ENCODE data around the gene DAND5. TPM values are rescaled to one million over a fixed set of nuclear protein-coding genes. Genes with fewer than 3 reads are reported as not detected.

Gene DAND5
- total RNA-seq, 2 experiments from 2014 or later = not detected

DNA sequence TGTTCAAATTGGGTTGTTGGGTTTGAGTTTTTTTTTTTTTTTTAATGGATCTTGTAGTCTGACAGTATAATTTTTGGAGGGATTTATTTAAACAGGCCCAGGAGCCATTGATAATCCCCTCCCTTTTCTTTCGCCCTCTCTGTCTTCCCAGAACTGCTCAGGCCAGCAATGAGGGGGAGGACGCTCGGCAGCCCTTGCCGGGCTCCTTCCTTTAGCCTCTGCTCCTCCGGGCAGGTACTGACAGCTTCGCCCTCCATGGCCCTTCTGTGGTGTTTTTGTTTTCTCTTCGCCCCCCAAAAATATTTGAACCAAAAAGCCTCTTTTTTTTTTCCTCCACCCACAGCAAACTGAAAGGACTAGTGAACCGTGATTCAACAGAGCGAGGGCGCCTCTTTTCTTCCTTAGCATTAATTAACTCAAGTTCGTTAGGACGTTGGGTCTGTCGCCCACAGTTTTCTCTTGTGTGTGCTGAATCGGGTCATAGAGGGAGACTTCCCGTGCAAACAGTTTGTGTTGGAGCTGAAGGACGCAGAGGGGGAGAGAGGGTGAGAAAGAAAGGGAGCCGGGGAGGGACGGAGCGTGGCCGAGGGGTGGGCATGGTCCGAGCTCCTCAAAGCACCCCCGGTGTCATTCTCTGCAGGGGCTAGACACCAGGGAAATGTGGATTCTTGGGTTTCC, 47.4 kb downstream of the DAND5 start:
- Mint-ChIP-seq H3K27ac (no peak overlapping the region), H3K9me3 (no peaks in the 10 kb centered on the region), H3K4me3 (no peak overlapping the region), H3K4me1 (ENCODE audit: low read depth) (peaks cover 16% of the 10 kb centered on the region), H3K36me3 (ENCODE audit: low read depth) (peaks cover 1% of the 10 kb centered on the region), H3K27me3 (peaks cover 38% of the 10 kb centered on the region)
- no peak for DNase-seq
- ChIA-PET POLR2A (no interaction called here), CTCF (interaction anchor here (1.1 kb wide), 1 partner anchor 17 kb away, joined by 4 read pairs; no protein-coding TSS in a partner anchor)
- intact Hi-C loops (cut with micrococcal nuclease) = no loop called here
- ATAC-seq = no peak
- TF ChIP-seq, protein P1, sequence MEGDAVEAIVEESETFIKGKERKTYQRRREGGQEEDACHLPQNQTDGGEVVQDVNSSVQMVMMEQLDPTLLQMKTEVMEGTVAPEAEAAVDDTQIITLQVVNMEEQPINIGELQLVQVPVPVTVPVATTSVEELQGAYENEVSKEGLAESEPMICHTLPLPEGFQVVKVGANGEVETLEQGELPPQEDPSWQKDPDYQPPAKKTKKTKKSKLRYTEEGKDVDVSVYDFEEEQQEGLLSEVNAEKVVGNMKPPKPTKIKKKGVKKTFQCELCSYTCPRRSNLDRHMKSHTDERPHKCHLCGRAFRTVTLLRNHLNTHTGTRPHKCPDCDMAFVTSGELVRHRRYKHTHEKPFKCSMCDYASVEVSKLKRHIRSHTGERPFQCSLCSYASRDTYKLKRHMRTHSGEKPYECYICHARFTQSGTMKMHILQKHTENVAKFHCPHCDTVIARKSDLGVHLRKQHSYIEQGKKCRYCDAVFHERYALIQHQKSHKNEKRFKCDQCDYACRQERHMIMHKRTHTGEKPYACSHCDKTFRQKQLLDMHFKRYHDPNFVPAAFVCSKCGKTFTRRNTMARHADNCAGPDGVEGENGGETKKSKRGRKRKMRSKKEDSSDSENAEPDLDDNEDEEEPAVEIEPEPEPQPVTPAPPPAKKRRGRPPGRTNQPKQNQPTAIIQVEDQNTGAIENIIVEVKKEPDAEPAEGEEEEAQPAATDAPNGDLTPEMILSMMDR (IDR thresholded peaks at IDR 0.05) = no peak

DNA sequence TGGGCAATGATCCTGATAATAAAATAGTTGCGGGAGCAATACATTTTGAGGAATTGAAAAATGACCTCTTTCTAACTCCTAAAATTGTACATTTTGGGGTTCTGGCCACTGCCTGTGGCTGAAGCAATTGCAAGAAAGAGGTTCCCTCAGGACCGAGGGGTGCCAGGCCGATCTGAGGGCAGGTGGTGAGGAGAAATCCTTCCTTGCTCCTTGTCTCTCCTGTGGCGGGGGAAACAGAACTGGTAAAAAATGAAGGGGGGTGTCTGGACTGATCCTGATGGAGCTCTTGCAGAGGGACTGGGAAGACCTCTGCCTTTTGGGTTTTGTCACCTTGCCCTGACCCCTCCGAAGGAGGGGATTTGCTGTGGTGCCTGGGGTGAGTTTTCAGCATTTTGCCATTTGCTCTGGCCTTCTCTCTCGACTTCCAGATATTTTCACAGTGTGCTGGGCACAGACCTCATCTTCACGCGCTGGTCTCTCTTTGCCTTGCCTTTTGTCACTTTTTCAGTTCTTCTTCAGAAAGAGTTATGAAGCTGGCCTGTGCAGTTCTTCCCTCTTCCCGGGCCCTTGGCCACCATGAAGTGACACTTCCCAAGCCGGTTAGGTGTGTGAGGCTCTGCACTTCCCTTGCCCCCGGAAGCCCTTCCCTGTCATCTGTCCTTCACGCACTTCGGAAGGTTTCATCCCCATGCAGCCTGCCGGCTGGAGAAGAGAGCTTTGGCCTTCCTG, 48.1 kb downstream of the DAND5 start:
- TF ChIP-seq, protein P1 (IDR thresholded peaks at IDR 0.05) = no peak
- CTCF ChIA-PET = interaction anchor here (1.1 to 1.6 kb wide), 3 partner anchors 16 to 52 kb away, joined by 4 to 7 read pairs (median 4); no protein-coding TSS in a partner anchor
- peaks cover 20% of the 10 kb centered on the region for H3K4me1 Mint-ChIP-seq (ENCODE audit: low read depth)
- intact Hi-C loops (cut with micrococcal nuclease) = no loop called here
- no peak overlapping the region for H3K27ac Mint-ChIP-seq
- H3K9me3 Mint-ChIP-seq = no peaks in the 10 kb centered on the region
- H3K27me3 Mint-ChIP-seq = peaks cover 36% of the 10 kb centered on the region
- no peak overlapping the region for H3K4me3 Mint-ChIP-seq
- DNase-seq = no peak
- ATAC-seq = no peak
- H3K36me3 Mint-ChIP-seq (ENCODE audit: low read depth) = peaks cover 1% of the 10 kb centered on the region
- POLR2A ChIA-PET = no interaction called here

DNA sequence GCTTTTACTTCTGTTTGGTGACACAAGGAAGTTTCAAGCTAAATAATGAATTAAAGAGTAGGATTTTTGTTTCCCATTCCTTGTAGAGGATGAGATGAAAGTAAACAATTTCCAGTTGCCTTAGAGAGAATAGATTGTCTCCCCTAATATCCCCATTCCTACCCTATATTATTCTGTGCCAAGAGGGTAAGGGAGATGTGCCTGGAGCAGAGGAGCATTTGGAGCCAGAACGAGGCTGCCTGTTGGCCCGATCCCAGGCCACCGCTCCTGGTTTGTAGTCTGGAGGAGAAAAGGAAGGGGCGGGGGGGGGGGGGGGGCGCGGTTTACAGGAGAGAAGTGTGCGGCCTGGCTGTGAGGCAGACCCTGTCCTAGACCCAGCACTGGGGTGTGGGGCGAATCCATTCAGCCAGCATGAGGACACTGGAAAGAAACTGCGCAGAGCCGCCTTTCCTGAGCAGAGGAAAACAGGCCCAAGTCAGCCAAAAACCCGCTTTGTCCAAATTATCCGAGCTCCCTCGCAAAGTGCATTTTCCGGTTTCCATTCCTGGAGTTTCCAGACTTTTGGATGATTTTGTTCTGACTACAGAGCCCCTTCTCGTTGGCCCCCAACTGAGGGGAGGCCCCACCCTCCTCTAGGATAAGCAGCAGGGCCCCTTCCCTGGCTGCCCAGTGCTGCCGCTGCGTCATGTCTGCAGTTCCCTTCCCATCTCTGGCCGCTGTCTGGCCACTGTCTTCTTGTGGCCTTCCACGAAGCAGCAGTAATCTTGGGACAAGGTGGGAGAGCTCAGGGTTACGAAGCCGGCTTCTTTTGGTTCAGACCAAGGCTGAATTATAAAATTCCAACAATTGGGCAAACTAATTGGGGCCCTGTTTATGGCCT, 48.9 kb downstream of the DAND5 start:
- CTCF ChIA-PET = interaction anchor here (1.5 to 1.6 kb wide), 2 partner anchors 43 to 53 kb away, joined by 4 to 7 read pairs; no protein-coding TSS in a partner anchor
- H3K36me3 Mint-ChIP-seq (ENCODE audit: low read depth) = no peaks in the 10 kb centered on the region
- no peak overlapping the region for H3K4me3 Mint-ChIP-seq
- ATAC-seq (no peak), DNase-seq (no peak)
- TF ChIP-seq, protein P1 (IDR thresholded peaks at IDR 0.05) = no peak
- H3K27me3 Mint-ChIP-seq = peaks cover 31% of the 10 kb centered on the region
- intact Hi-C loops (cut with micrococcal nuclease) = no loop called here
- H3K9me3 Mint-ChIP-seq = no peaks in the 10 kb centered on the region
- POLR2A ChIA-PET = no interaction called here
- no peak overlapping the region for H3K27ac Mint-ChIP-seq
- peaks cover 18% of the 10 kb centered on the region for H3K4me1 Mint-ChIP-seq (ENCODE audit: low read depth)

DNA sequence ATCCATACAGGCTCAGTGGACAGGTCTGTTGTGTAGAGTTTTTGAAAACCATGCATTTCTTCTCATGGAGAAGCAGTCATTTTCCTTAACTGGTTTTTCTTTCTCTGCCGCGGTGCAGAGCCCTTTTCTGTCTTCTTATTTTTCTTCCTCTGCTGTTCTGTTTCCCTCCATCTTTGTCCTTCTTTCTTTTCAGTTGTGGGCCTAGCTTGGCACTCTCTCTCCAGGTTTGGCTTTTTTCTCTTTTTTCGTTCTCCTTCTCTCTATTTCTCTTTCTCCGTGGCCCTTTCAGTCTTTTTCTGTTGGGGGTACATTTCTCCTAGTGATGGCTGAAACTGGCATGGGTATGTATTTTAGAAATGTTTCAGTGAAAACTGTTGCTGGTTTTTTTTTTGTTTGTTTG, 50.0 kb downstream of the DAND5 start:
- DNase-seq (no peak), ATAC-seq (no peak)
- no peaks in the 10 kb centered on the region for H3K9me3 Mint-ChIP-seq
- H3K27me3 Mint-ChIP-seq = peaks cover 28% of the 10 kb centered on the region
- ChIA-PET POLR2A (no interaction called here), CTCF (no interaction called here)
- no peak overlapping the region for H3K27ac Mint-ChIP-seq
- H3K4me1 Mint-ChIP-seq (ENCODE audit: low read depth) = peaks cover 15% of the 10 kb centered on the region
- intact Hi-C loops (cut with micrococcal nuclease) = no loop called here
- H3K4me3 Mint-ChIP-seq = no peak overlapping the region
- H3K36me3 Mint-ChIP-seq (ENCODE audit: low read depth) = peaks cover under 1% of the 10 kb centered on the region
- TF ChIP-seq, protein P1 (IDR thresholded peaks at IDR 0.05) = no peak

All from activated CD8-positive, alpha-beta T cell treated with anti-CD3 and anti-CD28 coated beads for 36 hours (primary cell).